ENCODE results near the gene ASIC2.

Gene ASIC2

GRCh38 chr17:33090806-33091205 lies 202.3 kb downstream of the ASIC2 start:
- Histone ChIP-seq H3K9ac (ENCODE audit: low read depth, low read length) (no peak overlapping the region), H3K4me1 (ENCODE audit: control insufficient read depth, insufficient read depth, low read length) (no peaks in the 10 kb centered on the region), H3K36me3 (ENCODE audit: control insufficient read depth, insufficient read depth, low read length) (no peaks in the 10 kb centered on the region), H3K27me3 (ENCODE audit: control insufficient read depth, insufficient read depth, low read length) (no peaks in the 10 kb centered on the region), H3K4me3 (ENCODE audit: low read depth, low read length) (no peak overlapping the region), H3K9me3 (ENCODE audit: control insufficient read depth, insufficient read depth, low read length) (no peaks in the 10 kb centered on the region)

- Histone ChIP-seq H3K27me3 (ENCODE audit: control insufficient read depth, insufficient read depth, low read length) (no peaks in the 10 kb centered on the region), H3K4me3 (ENCODE audit: low read depth, low read length) (no peak overlapping the region), H3K4me1 (ENCODE audit: control insufficient read depth, insufficient read depth, low read length) (no peaks in the 10 kb centered on the region), H3K9ac (ENCODE audit: low read depth, low read length) (no peak overlapping the region), H3K9me3 (ENCODE audit: control insufficient read depth, insufficient read depth, low read length) (no peaks in the 10 kb centered on the region), H3K36me3 (ENCODE audit: control insufficient read depth, insufficient read depth, low read length) (no peaks in the 10 kb centered on the region)
These were observed 206.2 kb downstream of the ASIC2 start for GRCh38 chr17:33086878-33087277.

- Histone ChIP-seq H3K9me3 (ENCODE audit: control insufficient read depth, insufficient read depth, low read length) (no peaks in the 10 kb centered on the region), H3K27me3 (ENCODE audit: control insufficient read depth, insufficient read depth, low read length) (no peaks in the 10 kb centered on the region), H3K4me1 (ENCODE audit: control insufficient read depth, insufficient read depth, low read length) (no peaks in the 10 kb centered on the region), H3K36me3 (ENCODE audit: control insufficient read depth, insufficient read depth, low read length) (no peaks in the 10 kb centered on the region), H3K4me3 (ENCODE audit: low read depth, low read length) (no peak overlapping the region), H3K9ac (ENCODE audit: low read depth, low read length) (no peak overlapping the region)
These were observed 207.1 kb downstream of the ASIC2 start for GRCh38 chr17:33086041-33086440.

- Histone ChIP-seq H3K9me3 (ENCODE audit: control insufficient read depth, insufficient read depth, low read length) (no peaks in the 10 kb centered on the region), H3K36me3 (ENCODE audit: control insufficient read depth, insufficient read depth, low read length) (no peaks in the 10 kb centered on the region), H3K4me3 (ENCODE audit: low read depth, low read length) (no peak overlapping the region), H3K9ac (ENCODE audit: low read depth, low read length) (no peak overlapping the region), H3K27me3 (ENCODE audit: control insufficient read depth, insufficient read depth, low read length) (no peaks in the 10 kb centered on the region), H3K4me1 (ENCODE audit: control insufficient read depth, insufficient read depth, low read length) (no peaks in the 10 kb centered on the region)
These were observed 207.8 kb downstream of the ASIC2 start for GRCh38 chr17:33085256-33085655.

GRCh38 chr17:33084755-33085154 lies 208.3 kb downstream of the ASIC2 start:
- no peak overlapping the region for H3K4me3 ChIP-seq (ENCODE audit: low read depth, low read length)
- no peaks in the 10 kb centered on the region for H3K36me3 ChIP-seq (ENCODE audit: control insufficient read depth, insufficient read depth, low read length)
- no peak overlapping the region for H3K9ac ChIP-seq (ENCODE audit: low read depth, low read length)
- H3K4me1 ChIP-seq (ENCODE audit: control insufficient read depth, insufficient read depth, low read length): no peaks in the 10 kb centered on the region
- H3K9me3 ChIP-seq (ENCODE audit: control insufficient read depth, insufficient read depth, low read length): no peaks in the 10 kb centered on the region
- no peaks in the 10 kb centered on the region for H3K27me3 ChIP-seq (ENCODE audit: control insufficient read depth, insufficient read depth, low read length)

DNA sequence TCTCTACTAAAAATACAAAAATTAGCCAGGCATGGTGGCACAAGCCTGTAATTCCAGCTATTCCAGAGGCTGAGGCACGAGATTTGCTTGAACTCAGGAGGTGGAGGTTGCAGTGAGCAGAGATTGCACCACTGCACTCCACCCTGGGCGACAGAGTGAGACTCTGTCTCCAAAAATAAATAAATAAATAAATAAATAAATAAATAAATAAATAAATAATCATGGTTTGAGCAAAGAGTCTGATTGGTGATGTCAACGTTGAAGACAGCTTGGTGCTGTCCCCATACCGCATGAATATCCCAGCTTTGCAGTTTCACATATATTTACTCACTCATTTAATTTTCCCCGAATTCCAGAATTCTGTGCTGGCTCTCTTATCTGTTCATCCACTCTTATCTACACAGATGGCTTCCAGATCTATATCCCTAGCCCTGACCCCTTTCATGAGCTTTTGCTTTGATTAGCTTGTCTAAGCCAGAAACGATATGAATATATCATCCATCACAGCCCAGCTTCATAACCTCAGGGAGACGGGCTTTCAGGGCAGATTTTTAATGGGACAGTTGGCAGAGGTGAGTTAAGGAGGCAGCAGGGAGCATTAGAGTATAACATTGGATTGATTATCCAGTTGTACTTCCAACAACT lies 210.4 kb downstream of the ASIC2 start:
- no peaks in the 10 kb centered on the region for H3K9me3 ChIP-seq (ENCODE audit: control insufficient read depth, insufficient read depth, low read length)
- no peaks in the 10 kb centered on the region for H3K36me3 ChIP-seq (ENCODE audit: control insufficient read depth, insufficient read depth, low read length)
- H3K9ac ChIP-seq (ENCODE audit: low read depth, low read length): no peak overlapping the region
- H3K4me3 ChIP-seq (ENCODE audit: low read depth, low read length): no peak overlapping the region
- H3K4me1 ChIP-seq (ENCODE audit: control insufficient read depth, insufficient read depth, low read length): no peaks in the 10 kb centered on the region
- H3K27me3 ChIP-seq (ENCODE audit: control insufficient read depth, insufficient read depth, low read length): no peaks in the 10 kb centered on the region

- Histone ChIP-seq H3K9me3 (ENCODE audit: control insufficient read depth, insufficient read depth, low read length) (no peaks in the 10 kb centered on the region), H3K27me3 (ENCODE audit: control insufficient read depth, insufficient read depth, low read length) (no peaks in the 10 kb centered on the region), H3K36me3 (ENCODE audit: control insufficient read depth, insufficient read depth, low read length) (no peaks in the 10 kb centered on the region), H3K4me3 (ENCODE audit: low read depth, low read length) (no peak overlapping the region), H3K4me1 (ENCODE audit: control insufficient read depth, insufficient read depth, low read length) (no peaks in the 10 kb centered on the region), H3K9ac (ENCODE audit: low read depth, low read length) (no peak overlapping the region)
These were observed 213.0 kb downstream of the ASIC2 start for GRCh38 chr17:33080091-33080490.

DNA sequence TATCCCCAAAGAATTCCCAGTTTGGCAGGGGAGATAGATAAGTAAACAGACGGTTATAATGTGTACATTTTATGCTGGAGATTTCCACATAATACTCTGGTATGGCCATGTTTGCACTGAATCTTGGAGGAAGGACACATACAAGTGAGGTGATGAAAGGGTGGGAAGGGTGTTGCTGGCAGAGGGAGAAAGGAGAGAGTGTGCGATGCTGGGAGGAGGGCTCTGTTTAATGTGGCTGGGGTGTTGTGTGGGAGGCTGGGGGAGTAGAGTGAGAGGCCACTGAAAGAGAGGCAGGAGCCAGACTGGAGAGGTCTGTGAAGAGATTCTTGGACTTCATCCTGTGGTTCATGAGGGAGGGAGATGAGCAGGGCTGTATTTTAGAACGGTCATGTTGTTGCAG lies 213.9 kb downstream of the ASIC2 start:
- H3K36me3 ChIP-seq (ENCODE audit: control insufficient read depth, insufficient read depth, low read length): no peaks in the 10 kb centered on the region
- no peaks in the 10 kb centered on the region for H3K27me3 ChIP-seq (ENCODE audit: control insufficient read depth, insufficient read depth, low read length)
- no peaks in the 10 kb centered on the region for H3K4me1 ChIP-seq (ENCODE audit: control insufficient read depth, insufficient read depth, low read length)
- H3K9ac ChIP-seq (ENCODE audit: low read depth, low read length): no peak overlapping the region
- H3K4me3 ChIP-seq (ENCODE audit: low read depth, low read length): no peak overlapping the region
- H3K9me3 ChIP-seq (ENCODE audit: control insufficient read depth, insufficient read depth, low read length): no peaks in the 10 kb centered on the region

GRCh38 chr17:33076979-33077378 lies 216.1 kb downstream of the ASIC2 start:
- no peaks in the 10 kb centered on the region for H3K36me3 ChIP-seq (ENCODE audit: control insufficient read depth, insufficient read depth, low read length)
- no peaks in the 10 kb centered on the region for H3K9me3 ChIP-seq (ENCODE audit: control insufficient read depth, insufficient read depth, low read length)
- H3K4me3 ChIP-seq (ENCODE audit: low read depth, low read length): no peak overlapping the region
- no peak overlapping the region for H3K9ac ChIP-seq (ENCODE audit: low read depth, low read length)
- no peaks in the 10 kb centered on the region for H3K27me3 ChIP-seq (ENCODE audit: control insufficient read depth, insufficient read depth, low read length)
- H3K4me1 ChIP-seq (ENCODE audit: control insufficient read depth, insufficient read depth, low read length): no peaks in the 10 kb centered on the region

- H3K4me1 ChIP-seq (ENCODE audit: control insufficient read depth, insufficient read depth, low read length): no peaks in the 10 kb centered on the region
- H3K9me3 ChIP-seq (ENCODE audit: control insufficient read depth, insufficient read depth, low read length): no peaks in the 10 kb centered on the region
- no peak overlapping the region for H3K4me3 ChIP-seq (ENCODE audit: low read depth, low read length)
- no peaks in the 10 kb centered on the region for H3K27me3 ChIP-seq (ENCODE audit: control insufficient read depth, insufficient read depth, low read length)
- H3K9ac ChIP-seq (ENCODE audit: low read depth, low read length): no peak overlapping the region
- H3K36me3 ChIP-seq (ENCODE audit: control insufficient read depth, insufficient read depth, low read length): no peaks in the 10 kb centered on the region
These were observed 219.7 kb downstream of the ASIC2 start for GRCh38 chr17:33073416-33073815.

DNA sequence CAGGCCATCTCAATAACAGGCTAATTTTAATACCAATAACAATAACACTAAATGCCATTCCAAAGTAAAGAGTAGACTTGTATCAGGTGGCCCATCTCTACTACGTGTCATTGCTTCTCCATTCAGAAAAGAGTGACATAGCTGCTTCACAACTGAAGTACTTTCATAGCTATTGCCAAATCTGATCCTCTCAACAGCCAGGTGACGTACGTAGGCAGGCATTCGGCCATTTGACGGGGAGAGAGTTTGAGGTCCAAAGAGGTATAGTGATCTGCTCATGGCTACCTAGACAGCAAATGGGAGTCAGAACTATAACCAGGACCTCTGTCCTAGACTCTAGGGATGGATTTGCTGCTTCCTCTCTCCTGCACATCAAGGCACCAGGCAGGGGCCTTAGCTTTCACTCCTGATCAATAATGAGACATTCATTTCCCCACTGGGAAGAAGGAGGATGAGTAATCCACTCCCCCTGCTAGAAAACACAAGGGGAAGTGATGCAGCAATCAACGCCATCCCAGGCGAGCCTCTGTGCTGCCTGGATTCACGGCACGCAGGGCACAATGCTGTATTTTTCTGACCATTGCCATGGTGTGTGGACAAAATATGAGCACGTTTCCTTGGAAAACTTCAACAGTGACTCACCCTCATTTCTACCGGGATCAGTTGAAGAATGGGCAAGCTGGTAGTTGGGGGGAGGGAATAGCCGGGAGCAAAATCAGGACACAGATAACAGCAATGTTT lies 220.5 kb downstream of the ASIC2 start:
- Histone ChIP-seq H3K9me3 (ENCODE audit: control insufficient read depth, insufficient read depth, low read length) (no peaks in the 10 kb centered on the region), H3K27me3 (ENCODE audit: control insufficient read depth, insufficient read depth, low read length) (no peaks in the 10 kb centered on the region), H3K4me1 (ENCODE audit: control insufficient read depth, insufficient read depth, low read length) (no peaks in the 10 kb centered on the region), H3K4me3 (ENCODE audit: low read depth, low read length) (no peak overlapping the region), H3K9ac (ENCODE audit: low read depth, low read length) (no peak overlapping the region), H3K36me3 (ENCODE audit: control insufficient read depth, insufficient read depth, low read length) (no peaks in the 10 kb centered on the region)

DNA sequence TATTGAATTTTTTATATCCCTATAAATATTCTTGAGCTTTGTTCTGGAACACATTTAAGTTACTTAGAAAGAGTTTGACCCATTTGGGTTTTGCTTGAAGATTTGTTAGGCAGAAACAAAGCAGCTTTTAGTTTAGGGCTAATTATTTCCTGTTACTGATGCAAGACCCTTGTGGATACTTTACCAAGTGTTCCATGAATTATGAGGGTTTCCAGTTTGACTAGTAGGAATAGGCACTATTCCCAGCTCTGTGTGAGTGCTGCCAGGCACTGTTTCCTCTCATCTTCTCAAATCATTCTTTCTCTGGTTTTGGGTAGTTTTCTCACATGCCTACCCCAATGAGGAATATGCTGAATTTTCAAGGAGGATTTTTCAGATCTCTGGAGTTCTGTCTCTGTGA lies 221.4 kb downstream of the ASIC2 start:
- Histone ChIP-seq H3K27me3 (ENCODE audit: control insufficient read depth, insufficient read depth, low read length) (no peaks in the 10 kb centered on the region), H3K4me3 (ENCODE audit: low read depth, low read length) (no peak overlapping the region), H3K4me1 (ENCODE audit: control insufficient read depth, insufficient read depth, low read length) (no peaks in the 10 kb centered on the region), H3K9ac (ENCODE audit: low read depth, low read length) (no peak overlapping the region), H3K9me3 (ENCODE audit: control insufficient read depth, insufficient read depth, low read length) (no peaks in the 10 kb centered on the region), H3K36me3 (ENCODE audit: control insufficient read depth, insufficient read depth, low read length) (no peaks in the 10 kb centered on the region)
